GM12892 (cell line): ENCODE measurements around the gene MTURN.

Source experiments
- POLR2A ChIP-seq: IDR thresholded peaks from 2 replicates; pipeline ENCODE4 v1.6.1; 2011; ENCODE audit warnings: low read depth, low read length, control low read depth
- POLR2AphosphoS5 ChIP-seq: IDR thresholded peaks from 2 replicates; pipeline ENCODE4 v1.6.1; 2011; ENCODE audit warnings: low read depth, low read length, control low read depth

DNA sequence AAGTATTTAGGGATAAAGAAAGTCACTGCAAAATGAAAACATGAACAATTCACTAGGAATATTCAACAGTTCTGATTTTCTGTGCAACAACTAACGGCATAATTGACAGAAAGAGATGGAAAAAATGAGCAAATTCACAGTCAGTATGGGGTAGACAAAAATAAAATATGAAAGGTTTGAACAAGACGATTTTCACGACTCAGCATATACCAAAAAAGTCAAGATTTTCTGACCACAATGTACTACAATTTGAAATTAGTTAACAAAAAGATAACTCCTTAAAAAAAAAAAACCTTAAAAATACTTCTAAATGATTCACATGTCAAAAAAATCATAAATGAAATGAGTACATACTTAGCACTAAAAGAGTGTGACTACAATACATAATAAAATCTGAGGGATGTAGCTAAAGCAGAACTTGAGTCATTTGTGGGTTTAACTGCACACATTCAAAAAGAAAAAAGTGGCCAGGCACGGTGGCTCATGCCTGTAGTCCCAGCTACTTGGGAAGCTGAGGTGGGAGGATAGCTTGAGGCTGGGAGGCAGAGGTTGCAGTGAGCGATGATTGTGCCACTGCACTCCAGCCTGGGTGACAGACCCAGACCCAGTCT is 22.6 kb upstream of the MTURN start:
- no peak for TF ChIP-seq POLR2AphosphoS5
- no peak for TF ChIP-seq POLR2A
